Activated CD4-positive, CD25-positive, alpha-beta regulatory T cell treated with anti-CD3 and anti-CD28 coated beads, Interleukin-2, amount 50 U/mL, for 16 hours (primary cell): ENCODE data around the gene ZBTB25.
A peak's percentile ranks its signal among the peaks of the same experiment; 100 is the strongest.

ENCODE experiments used
- DNase-seq: peaks from one replicate; pipeline ENCODE4 v3.0.0-alpha.2; 2020; ENCODE audit warnings: low read depth, low spot score

Gene ZBTB25

DNA sequence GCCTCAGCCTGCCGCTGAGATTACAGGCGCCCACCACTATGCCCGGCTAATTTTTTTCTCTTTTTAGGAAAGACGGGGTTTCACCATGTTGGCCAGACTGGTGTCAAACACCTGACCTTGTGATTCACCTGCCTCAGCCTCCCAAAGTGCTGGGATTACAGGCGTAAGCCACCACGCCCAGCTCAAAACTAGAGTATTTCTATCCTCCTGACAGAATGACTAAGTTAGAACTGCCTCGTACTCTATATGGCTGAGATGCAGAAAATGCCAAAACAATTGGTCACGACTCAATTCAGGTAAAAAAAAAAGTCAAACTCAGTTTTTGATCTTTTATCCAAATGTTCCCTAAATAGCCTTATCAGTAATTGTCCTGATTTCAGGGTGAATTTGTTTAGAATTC is 27.2 kb downstream of the ZBTB25 start:
- DNase-seq: no peak

- DNase-seq: no peak
These were observed 27.9 kb downstream of the ZBTB25 start for GRCh38 chr14:64475585-64476273.

DNA sequence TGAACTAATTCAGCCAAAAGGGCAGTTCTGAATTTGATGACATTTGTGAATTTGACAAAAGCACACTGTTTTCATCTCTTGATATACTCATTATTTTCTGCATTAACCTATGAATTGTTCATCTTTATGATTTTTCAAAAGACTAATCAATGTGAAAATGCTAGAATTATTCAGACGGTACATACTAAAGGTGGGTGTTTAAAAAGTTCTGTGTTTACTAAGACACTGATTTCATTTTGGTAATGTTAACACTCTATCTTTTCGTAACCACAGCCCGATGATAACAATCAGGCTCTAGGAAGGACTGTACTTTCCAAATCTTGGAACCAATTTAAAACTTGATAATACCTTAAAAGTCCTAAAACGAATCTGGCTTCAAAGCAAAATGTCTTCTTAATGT is 28.9 kb downstream of the ZBTB25 start:
- DNase-seq: no peak

DNA sequence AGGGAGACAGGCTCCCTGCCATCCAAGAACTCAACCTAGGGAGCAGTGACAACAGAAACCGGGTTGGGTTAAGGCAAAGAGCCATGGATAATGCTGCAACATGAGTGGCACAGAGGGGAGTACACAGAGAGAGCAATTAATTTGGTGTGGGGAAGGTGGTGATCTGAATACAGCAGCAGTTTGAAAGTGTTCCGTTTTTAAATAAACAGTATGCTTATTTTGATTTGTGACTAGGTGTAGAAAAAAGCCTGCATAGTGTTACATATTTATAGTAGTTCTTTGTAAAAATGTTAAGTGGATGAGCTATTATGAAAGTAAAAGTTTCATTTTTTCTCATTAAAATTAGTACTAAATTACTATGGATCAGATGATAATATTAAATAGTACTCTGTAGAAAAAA is 29.6 kb downstream of the ZBTB25 start:
- no peak for DNase-seq

DNA sequence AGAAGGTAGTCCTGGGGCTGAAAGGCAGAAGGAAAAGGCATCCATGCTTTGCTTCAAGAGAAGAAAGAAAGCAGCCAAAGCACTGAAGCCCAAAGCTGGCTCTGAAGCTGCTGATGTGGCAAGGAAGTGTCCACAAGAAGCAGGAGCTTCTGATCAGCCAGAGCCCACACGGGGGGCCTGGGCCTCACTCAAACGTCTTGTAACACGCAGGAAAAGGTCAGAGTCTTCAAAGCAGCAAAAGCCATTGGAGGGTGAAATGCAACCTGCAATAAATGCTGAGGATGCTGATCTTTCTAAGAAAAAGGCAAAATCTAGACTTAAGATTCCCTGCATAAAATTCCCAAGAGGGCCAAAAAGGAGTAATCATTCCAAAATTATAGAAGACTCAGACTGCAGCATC is 35.2 kb downstream of the ZBTB25 start:
- DNase-seq: no peak

- DNase-seq: no peak
These were observed 36.1 kb downstream of the ZBTB25 start for GRCh38 chr14:64467566-64467965.

DNA sequence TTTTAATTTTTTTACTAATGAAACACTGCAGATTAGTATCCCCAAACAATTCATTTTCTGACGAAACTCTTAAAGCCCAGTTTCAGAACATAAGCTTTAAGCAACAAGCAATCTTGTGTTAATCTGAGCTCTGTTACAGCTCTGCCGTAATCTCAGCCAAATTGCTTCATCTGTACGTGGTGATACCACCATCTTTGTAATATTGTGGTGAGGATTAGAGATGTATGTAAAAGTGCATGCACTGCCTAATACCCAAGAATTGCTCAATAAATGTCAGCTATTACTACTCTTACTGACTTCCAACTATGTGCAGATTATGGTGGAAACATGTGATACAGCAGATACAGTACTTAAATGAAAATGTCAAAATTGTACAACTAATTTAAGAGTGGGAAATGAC is 36.5 kb downstream of the ZBTB25 start:
- DNase-seq: no peak

DNA sequence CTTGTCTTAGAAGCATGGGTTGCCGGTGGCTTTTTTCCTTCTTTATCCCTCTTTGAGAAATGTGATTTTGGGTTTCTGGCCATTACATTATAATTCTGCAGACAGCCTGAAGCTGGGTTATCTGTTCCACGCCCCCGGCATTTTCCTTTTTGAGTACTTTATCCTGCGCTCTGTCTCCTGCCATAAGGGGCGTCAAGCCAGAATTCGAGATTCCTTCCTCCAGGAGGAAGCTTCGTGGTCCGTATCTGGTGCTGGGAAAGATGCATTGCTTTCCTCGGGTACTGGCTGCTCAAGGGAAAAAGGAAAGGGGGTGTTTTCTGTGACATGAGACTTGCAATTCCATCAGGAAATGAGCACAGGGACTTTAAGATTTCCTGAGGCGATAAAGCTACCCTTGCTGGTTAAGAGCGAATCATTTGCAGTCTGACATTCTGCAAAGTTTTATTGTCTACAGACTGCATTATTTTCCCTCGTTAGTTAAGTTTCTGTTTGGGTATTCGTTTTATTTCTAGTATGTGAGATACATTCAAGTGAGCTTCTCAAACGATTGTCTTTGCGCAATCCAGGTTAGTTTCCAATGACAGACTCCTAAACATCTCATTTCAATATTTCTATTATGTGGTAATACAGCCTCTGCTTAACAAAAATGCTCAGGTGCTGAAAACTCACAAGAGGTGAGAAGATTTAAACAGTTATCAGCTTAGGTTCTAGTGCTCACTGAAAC is 37.6 kb downstream of the ZBTB25 start:
- no peak for DNase-seq

- peak; percentile 22 for DNase-seq
These were observed 38.3 kb downstream of the ZBTB25 start, which contains the start of gene AKAP5 for GRCh38 chr14:64465191-64465822. TSS of gene AKAP5 (plus strand) at chr14:64465499. CDS start at chr14:64468395, 2,896 bp downstream.

DNA sequence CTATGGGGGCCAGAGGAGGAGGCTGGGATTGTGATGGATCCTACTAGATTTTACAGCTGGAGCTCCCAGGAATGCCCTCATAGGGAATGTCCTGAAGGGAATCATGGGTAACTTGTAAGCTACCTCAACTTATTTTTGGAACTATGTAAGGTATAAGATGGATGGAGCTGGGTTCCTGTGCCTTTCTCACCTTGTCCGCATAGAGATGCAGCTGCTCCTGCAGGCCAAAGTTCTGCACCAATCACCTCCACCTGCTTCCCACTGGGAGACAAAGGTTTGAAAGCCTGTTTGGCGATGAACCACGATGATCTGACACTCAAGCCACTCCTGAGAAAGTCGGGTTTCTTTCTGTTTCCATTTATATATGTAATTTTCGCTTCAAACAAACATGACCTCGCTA is 39.0 kb downstream of the ZBTB25 start:
- no peak for DNase-seq

DNA sequence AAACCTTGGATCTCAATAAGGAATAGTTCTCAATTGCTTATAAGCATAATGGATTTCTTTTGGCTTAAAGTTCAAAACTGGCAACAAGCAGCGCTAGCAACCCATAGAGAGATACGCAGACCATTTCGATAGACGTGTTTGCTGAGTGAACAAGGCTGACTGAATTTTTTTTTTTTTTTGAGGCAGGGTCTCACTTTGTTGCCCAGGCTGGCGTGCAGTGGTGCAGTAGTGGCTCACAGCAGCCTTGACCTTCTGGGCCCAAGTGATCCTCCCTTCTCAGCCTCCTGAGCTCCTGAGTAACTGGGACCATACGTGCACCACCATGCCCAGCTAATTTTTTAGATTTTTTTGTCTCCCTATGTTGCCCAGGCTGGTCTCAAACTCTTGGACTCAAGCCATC is 39.8 kb downstream of the ZBTB25 start:
- DNase-seq: no peak

GRCh38 chr14:64463195-64463594 is 40.4 kb downstream of the ZBTB25 start:
- no peak for DNase-seq

- no peak for DNase-seq
These were observed 42.4 kb downstream of the ZBTB25 start for GRCh38 chr14:64461221-64461620.

GRCh38 chr14:64459405-64460136 is 44.1 kb downstream of the ZBTB25 start:
- DNase-seq: no peak

- no peak for DNase-seq
These were observed 49.0 kb downstream of the ZBTB25 start for GRCh38 chr14:64454671-64455070.

GRCh38 chr14:64450255-64450654 is 53.4 kb downstream of the ZBTB25 start:
- no peak for DNase-seq

DNA sequence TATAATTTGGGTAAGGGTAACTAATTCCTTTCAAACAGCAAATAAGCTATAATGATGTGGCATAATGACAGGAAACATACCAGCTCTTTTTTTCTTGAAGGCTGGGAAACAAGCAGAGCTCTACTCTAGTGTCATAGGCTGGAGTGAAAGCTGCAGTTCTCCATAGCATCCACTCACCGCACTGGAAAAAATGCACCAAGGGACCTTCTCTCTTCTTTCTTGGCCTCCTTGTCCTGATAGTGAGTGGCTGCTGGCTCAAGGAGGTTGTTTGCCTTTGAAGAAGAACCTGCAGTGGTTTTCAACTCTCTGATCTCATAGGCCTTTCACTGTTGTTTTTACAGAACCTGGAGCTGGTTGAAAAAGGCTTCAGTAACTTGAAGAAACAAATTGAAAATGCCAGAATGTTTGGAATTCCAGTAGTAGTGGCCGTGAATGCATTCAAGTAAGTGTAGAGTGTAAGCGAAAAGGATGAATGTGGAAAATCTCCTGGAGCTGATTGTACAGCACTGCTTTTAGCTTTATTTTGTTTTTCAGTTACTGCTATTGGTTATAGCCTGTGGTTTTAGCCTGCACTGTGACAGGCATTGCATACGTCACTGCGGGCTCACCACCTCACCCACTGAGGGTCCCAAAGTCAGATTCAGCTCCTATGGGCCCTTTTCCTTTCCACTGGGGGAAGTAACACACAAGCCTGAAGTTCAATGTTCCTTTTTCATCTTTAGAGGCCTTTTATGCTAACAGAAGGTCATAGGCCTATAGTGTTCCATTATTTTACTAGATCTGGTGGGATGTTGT is 55.6 kb downstream of the ZBTB25 start:
- no peak for DNase-seq

DNA sequence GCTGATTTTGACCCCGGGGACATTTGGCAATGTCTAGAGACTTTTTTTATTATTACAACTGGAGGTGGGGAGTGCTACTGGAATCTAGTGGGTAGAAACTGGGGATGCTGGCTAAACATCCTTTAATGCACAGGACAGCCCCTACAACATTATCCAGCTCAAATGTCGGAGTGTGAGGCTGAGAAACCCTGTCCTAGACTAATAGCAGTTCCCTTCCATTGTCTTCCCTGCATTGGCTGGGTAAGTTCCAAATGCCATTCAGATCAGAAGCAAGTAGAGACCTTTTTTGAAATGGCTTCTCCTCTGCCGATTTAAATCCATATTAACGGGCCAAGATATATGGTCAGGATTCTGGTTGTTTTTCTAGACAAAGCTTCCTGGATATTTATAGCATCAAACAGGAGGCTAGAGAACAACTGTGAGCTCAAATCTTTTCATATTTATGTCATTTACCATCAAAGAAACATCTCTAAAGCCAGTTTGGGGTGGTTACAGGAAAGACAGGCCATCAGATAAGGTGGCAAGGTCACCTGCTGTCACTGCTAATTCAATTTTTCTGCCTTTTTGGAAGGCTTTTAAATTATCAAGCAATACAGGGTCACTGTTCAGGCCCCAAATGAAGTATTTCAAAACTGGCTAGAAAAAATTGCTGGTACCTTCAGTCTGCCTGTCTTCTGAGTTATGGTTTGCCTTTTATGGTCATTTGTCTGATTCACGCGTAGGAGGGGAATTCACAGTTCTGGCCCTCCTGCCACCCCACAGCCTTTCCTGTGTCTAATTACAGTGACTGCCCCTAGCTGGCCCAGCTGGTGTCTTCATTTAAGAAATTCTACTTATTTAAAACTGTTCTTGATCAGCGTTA is 58.4 kb downstream of the ZBTB25 start:
- DNase-seq: peak; percentile 7

GRCh38 chr14:64444140-64444539 is 59.5 kb downstream of the ZBTB25 start:
- no peak for DNase-seq

- DNase-seq: no peak
These were observed 61.2 kb downstream of the ZBTB25 start for GRCh38 chr14:64442300-64442988.
